GM19023 (cell line): ENCODE data around the gene MXD3.

Experiments used
- ATAC-seq: cut with Tn5 transposase; IDR thresholded peaks from one replicate; pipeline ENCODE4 v1.9.1; 2021; ENCODE audit warnings: mild to moderate bottlenecking, moderate library complexity; ENCODE audit not compliant: unreplicated experiment

Gene MXD3

DNA sequence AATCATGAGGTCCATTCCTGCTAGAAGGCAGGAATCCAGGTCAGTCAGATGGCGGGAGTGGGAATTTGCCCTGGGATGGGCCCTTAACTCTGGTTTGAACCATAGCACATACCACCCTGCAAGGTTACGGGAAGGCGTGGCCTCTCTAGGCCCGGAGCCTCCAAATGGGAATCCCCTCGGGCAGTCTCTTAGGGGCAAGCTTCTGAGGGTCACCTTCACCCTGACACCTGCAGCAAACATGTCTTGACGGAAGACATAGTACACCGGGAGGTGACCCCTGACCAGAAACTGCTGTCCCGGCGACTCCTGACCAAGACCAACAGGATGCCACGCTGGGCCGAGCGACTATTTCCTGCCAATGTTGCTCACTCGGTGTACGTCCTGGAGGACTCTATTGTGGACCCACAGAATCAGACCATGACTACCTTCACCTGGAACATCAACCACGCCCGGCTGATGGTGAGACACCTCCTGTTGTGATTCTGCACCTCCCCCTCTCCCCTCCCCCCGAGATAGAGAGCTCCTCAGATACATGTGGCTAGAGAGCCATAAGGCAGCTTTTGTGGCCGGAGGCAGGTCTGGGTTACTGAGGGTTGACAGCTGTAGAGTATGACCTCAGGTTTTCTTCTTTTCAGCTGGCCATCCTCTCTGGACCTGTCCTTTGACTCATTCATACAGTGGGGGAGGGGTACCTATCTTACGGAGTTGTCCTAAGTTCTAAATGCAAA, 7.1 kb downstream of the MXD3 start:
- no peak for ATAC-seq

DNA sequence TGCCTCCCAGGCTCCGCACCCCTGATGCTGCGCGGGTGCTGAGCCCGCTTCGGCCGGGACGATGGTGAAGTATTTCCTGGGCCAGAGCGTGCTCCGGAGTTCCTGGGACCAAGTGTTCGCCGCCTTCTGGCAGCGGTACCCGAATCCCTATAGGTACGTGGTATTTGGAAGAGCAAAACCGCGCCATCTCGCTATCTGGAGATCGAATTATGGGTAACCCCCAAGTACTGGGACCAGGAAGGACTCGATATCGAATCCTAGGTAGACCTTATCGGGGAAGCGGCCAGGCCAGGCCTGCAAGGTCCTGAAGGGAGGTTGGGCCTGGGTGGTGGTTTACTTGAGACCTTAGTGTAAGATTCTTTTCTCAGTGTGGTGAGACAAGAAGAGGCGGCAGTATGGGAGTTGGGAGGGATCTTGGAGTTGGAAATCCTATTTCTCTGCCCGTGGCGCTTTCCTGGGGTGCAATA, 7.7 kb downstream of the MXD3 start:
- ATAC-seq: peak; percentile 4

DNA sequence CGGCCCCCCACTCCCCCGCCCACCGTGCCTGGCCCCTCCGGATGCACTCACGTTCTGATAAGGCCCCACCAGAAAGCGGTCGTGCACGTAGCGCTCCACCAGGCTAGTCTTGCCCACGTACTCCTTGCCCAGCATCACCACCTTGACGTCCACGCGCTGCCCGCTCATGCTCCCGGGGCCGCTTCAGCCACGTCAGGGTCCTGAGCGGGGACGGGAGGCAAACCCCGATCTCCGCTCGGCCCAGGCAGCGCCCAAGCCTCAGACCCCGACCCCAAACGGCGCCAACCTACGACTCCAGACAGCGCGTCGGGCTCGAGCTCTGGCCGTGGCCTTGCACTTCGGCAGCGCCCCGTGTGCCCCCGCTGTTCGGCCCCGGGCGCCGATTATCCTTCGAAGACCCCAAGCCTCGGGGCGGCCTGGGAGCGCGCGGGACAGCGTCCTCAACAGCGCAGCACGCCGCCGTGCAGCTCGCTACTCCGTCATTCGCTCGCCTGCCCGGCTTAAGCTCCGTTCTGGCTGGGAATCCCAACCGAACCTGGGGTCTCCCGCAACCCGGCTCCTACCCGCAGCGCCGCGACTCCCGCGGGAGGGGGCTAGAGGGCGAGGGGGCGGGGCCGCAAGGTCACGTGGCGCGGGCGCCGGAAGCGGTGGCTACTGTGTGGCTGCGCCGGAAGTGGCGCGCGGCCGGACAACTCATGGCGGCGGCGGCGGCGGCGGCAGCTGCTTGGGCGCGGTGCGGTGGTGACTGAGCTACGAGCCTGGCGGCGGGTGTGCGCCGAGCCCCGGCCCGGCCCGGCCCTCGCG, 8.4 kb downstream of the MXD3 start, which contains the start of the genes PRELID1 and RAB24:
TSS of gene PRELID1 (plus strand) at position 679 of the 804 bp plus-strand sequence. CDS start 187 bp downstream, outside the sequence.
TSS of gene RAB24 (minus strand) at position 599 of the 804 bp plus-strand sequence. CDS start at position 168, 431 bp downstream.
- peak; percentile 67 for ATAC-seq

DNA sequence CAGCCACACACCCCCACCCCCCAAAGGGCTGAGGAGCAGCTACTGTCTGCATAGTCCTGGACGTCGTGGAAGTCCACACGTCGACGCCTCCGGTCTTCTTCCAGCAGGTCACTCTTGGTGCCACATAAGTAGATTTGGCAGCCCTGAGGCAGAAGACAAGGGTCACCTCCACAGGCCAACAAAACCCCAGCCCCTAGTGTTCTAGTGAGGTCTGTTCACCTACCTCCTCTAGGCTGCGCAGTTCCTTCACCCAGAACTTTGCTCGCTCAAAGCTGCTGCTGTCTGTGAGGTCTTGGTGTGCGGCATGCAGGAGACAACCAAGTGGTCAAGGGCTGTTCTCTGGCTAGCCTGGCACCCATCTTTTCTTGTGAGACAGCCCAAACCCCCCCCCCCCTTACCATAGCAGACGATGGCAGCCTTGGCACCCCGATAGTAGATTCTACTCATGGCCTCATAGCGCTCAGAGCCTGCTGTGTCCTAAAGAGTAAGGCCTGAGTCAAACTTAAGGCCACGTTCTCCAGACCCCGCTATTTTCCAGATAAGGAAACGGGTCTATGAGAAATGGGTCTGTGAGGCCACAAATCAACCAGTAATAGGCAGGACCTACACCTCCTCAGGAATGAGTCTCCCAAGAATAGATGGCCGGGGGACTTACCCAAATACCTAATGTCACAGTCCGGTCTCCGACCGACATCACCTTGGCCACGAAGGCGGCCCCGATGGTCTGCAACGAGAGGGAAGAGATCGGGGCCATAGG, 9.2 kb downstream of the MXD3 start:
- ATAC-seq: no peak

DNA sequence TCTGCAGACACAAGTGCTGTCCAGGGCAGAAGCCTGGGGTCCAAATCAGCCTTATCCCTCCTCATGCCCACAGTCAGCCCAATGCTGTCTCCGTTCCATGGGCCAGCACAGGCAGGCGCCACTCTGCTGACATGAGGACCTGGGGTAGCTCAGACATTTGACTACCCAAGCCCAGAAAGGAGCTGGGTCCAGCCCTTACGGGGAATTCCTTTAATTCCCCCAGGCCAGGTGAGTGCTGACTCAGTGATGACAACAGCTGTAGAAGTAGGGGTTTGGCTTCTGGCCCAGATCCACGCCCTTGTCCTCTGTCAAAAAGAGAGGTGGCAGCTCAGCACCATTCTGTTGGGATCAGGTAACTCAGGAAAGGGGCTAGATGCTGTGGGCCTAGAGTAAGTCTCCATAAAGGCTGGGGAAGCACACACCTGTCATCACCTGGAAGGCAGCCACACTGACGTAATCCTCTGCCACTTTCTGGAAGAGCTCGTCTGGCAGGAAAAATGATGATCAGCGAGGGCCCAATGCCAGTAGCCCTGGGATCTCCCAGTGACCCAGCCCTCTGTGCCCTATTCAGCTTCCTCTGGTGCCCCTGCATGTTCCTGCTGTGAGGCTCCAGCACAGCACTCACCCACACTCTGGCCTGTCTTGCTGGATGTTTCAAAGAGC, 10.1 kb downstream of the MXD3 start:
- ATAC-seq: no peak

DNA sequence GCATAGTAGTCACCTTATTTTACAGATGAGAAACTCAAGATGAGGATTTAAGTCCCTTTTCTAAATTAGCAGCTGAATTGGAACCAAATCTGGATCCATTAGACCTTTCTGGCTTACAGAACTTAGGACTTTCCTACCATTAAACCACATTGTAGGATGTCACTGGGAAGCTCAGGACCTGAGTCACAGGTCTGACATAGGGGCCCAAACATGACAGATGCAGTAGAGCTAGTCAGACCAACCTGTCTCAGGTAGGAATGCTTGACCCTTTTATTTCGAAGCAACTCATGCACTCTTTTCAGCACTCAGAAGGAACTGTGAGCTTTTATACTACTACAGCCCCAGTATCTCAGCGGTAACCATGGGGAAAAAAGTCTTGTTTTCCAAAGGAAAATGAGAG, 10.7 kb downstream of the MXD3 start:
- ATAC-seq: no peak

DNA sequence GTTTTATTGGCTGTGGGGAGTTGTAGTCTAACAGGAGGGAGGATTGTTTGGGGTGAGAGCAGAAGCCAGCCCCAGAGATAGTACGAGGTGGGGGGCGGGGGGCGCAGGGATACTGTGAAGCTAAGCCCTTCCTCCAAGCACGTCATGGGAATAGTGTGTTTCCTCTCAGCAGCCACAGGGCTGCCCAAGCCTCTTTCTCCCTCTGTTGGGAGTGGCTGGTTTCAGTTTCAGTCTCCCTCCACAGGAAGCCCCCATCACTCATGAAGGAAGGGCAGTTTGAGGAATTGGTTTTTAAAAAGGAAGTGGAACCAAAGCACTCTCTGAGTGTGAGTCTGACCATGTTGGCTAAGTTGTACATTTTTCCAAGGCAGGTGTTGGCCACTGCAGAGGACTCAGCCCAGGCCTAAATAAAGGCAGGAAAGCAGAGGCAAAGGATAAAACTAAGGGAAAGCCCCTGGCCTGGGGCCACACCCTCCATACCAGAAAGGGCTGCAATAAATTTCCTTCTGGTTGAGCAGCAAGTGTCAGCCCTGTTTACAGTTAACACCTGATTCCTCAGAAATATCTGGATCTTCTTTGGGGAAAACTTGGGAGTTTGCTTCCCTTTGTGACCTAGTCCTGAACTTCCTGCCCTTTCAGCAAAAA, 11.3 kb downstream of the MXD3 start:
- ATAC-seq: no peak

DNA sequence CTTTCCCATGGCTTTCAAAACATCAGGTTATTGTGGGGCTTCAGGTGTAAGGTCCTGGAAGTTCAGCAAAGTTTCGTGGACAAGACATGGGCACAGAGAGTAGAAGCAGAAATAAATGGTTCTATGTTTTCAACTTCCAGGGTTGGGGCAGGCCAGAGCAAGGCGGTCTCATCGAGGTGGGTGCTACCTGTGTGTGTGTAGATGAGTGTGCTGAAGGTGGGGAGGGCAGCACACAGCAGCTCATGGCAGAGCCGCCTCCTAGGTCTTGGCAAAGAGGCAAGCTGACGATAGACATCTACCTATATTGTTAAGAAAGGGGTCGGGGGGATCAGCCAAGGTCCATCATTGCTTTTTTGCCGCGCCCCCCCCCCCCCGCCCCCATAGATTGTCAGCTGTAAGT, 12.0 kb downstream of the MXD3 start:
- no peak for ATAC-seq

DNA sequence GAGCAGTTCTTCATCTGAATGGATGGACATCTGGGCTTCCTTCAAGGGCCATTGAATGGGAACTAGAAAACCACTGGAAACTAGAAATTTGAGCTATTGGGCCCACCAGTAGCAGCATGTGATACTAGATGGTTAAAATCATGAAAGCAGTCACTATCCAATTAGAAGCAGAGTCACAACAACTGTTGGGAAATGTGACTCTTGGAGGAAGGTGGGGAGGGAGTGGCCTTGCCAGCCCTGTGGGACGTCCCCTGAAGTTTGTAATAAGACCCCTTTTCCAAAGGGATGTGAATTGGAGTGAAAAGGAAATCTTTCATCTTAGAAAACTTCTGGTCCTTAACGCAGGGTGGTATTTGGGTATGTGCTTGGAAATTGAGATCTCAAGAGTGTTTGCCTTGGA, 13.8 kb downstream of the MXD3 start:
- ATAC-seq: no peak

DNA sequence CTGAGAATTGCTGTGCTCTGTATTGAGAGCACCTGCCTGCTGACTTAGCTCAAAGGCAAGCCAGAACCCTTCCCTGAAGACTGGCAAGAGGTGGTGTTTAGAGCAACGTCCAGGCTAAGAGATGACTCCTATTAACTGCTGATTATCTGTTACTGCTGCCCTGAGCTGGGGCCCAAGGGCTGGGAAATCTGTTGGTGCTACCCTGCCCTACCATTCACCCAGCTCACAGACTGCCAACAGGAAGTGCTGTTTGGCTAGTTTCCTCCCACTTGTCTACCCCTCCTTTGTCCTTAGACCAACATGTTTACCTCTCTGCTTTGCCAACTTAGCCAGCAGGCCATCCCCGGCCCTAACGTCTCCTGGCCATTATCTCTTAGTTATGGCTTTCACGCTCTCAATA, 15.1 kb downstream of the MXD3 start:
- no peak for ATAC-seq

DNA sequence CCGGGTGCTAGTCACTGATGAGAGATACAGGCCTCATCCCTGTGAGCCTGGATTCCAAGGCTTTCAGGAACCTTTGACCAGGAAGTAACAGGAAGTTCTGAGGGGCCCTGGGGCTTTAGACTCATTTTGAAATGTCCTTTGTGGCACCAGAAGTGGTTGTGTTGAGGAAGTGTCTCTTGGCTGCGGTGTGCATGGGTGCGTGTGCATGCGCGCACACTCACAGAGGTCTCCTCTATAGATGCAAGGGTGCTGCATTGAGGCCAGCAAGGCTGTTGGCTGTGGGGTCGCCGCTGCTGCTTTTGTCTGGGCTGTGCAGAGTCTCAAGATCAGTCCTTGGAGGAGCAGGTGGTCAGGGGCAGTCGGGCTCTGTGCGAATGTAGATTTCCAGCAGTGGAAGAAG, 15.8 kb downstream of the MXD3 start:
- no peak for ATAC-seq

DNA sequence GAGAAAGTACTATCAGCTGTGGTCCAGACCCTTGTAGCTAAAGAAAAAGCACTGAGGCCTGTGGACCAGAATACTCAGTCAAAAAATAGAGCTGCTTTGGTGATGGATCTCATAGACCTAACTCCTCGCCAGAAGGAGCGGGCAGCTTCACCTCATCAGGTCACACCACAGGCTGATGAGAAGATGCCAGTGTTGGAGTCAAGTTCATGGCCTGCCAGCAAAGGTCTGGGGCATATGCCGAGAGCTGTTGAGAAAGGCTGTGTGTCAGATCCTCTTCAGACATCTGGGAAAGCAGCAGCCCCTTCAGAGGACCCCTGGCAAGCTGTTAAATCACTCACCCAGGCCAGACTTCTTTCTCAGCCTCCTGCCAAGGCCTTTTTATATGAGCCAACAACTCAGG, 17.1 kb downstream of the MXD3 start:
- no peak for ATAC-seq

DNA sequence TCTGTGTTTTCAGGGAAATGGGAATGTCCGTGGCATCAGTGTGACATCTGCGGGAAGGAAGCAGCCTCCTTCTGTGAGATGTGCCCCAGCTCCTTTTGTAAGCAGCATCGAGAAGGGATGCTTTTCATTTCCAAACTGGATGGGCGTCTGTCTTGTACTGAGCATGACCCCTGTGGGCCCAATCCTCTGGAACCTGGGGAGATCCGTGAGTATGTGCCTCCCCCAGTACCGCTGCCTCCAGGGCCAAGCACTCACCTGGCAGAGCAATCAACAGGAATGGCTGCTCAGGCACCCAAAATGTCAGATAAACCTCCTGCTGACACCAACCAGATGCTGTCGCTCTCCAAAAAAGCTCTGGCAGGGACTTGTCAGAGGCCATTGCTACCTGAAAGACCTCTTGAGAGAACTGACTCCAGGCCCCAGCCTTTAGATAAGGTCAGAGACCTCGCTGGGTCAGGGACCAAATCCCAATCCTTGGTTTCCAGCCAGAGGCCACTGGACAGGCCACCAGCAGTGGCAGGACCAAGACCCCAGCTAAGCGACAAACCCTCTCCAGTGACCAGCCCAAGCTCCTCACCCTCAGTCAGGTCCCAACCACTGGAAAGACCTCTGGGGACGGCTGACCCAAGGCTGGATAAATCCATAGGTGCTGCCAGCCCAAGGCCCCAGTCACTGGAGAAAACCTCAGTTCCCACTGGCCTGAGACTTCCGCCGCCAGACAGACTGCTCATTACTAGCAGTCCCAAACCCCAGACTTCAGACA, 17.7 kb downstream of the MXD3 start:
- ATAC-seq: no peak

DNA sequence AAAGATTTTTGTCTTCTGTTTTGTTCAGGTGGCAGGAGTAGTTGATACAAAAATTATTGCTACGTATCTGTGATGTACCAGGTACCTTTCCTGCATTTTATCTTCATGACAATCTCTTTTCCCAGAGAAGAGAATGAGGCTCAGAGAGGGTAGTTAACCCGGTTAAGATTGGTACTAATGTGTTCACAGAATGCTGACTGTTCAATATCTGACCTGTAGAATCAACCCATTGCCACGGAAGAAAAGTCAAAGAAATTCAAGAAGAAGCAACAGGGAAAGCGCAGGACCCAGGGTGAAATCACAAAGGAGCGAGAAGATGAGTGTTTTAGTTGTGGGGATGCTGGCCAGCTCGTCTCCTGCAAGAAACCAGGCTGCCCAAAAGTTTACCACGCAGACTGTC, 20.0 kb downstream of the MXD3 start:
- no peak for ATAC-seq

DNA sequence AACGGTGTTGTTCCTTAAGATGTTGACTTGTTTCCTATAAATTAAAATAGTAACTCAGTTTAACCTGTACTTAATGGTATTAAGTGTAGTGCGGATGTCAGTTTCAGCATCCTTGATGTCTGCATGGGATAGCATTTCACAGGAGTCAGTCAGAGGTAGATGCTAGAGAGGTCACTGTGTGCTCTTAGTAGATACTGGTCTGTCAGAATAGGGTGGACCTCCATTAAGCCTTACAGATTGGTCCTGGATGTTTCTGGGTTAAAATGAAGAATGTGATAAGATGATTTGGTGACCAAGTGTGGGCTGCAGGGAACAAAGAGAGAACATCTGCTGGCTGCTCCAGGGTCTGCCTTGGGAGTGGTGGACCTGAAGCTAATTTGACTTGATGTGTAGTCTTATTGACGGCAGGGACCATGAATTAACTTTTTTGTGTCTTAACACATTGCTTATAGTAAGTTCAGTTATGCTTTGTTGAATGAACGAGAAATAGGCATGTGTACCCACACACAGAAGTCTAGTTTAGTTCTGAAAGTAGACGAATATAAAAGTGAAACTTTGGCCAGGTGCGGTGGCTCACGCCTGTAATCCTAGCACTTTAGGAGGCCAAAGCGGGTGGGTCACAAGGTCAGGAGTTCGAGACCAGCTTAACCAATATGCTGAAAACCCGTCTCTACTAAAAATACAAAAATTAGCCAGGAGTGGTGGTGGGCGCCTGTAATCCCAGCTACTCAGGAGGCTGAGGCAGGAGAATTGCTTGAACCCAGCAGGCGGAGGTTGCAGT, 20.7 kb downstream of the MXD3 start:
- no peak for ATAC-seq

DNA sequence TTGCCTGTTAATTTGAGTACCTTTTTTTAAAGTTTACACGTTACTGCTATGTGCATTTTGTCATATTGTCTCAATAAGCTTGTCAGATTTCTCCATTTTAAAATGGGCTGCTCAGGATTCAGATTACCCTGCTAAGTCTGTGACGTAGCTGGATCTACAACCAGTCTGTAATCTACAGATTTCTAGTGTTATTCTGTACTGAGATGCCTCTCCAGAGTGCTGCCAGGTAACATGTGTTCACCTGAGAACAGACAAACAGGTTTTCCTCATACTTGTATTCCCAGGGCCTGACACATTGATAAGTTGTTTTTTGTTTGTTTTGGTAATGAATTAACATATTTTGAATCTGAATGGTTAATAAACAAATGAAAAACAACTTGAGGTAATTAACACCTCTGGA, 23.5 kb downstream of the MXD3 start:
- ATAC-seq: no peak

DNA sequence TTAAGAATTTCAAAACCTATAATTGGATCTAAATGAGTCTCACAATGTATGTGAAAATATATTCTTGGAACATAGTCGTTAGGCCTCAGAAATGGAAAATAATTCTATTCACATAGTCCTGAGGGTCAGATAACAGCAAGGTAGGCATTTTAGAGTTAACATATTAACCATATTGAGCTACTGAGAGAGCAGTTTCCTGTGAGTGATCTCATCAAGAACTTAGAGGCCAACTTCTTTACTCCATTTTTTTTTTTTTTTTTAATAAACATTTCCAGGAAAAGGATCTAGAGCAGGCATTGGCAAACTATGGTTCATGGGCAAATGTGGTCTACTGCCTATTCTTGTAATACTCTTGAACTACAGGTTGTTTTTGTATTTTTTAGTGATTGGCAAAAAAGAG, 34.8 kb downstream of the MXD3 start:
- ATAC-seq: no peak

DNA sequence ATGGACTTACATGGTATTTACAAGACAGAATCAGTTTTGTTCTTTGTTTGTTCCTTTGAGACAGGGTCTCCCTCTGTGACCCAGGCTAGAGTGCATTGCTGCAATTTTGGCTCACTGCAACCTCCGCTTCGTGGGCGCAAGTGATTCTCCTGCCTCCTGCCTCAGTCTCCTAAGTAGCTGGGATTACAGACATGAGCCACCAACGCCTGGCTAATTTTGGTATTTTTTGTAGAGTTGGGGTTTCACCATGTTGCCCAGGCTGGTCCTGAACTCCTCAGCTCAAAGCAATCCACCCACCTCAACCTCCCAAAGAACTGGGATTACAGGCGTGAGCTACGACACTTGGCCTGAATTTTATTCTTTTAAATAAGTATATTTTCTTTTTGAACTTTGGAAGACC, 35.8 kb downstream of the MXD3 start:
- ATAC-seq: no peak

DNA sequence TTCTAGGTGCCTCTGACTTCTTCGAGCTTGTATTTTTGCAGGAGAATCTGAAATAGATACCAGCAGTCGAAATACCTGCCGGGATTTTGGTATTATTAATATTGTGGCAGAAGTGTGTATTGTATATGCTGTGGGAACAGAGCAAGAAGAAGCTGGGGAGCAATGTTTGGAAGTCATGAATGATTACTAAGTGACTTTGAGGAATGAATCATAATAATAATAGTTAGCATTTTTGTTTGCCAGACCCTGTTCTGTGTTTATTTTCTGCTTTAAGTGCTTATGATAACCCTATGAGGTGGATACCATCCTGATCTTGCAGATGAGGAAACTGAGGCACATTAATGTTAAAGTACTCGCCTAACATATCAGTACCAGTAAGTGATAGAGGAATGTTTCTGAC, 40.6 kb downstream of the MXD3 start:
- no peak for ATAC-seq
